Right ventricle myocardium inferior (tissue), 1 donor: Measurements from ENCODE around the gene TMEM184A. TPM values are rescaled to one million over a fixed set of nuclear protein-coding genes. Genes with fewer than 3 reads are reported as not detected.

ENCODE experiments used
- ATAC-seq: fragments of 200-7000 bp; cut with Tn5 transposase; one replicate; pipeline ENCODE4 v1.9.1; 2020; ENCODE audit warnings: mild to moderate bottlenecking, moderate library complexity
- DNase-seq: peaks from one replicate; pipeline ENCODE4 v3.0.0; 2021; ENCODE audit errors: missing footprints
- intact Hi-C: fragments of 100-400 bp; cut with DNase I; formaldehyde crosslinking; loops from one replicate; pipeline ENCODE4 v1.11.0; 2022
- total RNA-seq: library from RNA; stranded (reverse); fragmentation: NEBNext Ultra II Directional; extraction: Animal tissue kit (Norgen Biotek cat#: 25700); gene quantifications from one replicate; pipeline ENCODE4 v1.2.1, GENCODE V29; 2021
- donor health status: DM: no; HTN: yes; CAD: no; lungs with severe emphysema.

TMEM184A gene
- total RNA-seq, 1 donor from 2014 or later: 0.32 TPM

- ATAC-seq: peak; percentile 74
- intact Hi-C loops: no loop called here
- DNase-seq: peak; percentile 79
Measured at GRCh38 chr7:1558181-1558811, 2.3 kb upstream of the TMEM184A start.

GRCh38 chr7:1557771-1558170 is 1.8 kb upstream of the TMEM184A start:
- intact Hi-C loops: no loop called here
- no peak for ATAC-seq
- DNase-seq: no peak

GRCh38 chr7:1557006-1557405 is 1.0 kb upstream of the TMEM184A start:
- intact Hi-C loops: no loop called here
- ATAC-seq (no peak), DNase-seq (peak; percentile 53)

GRCh38 chr7:1555046-1555812 is 776 bp downstream of the TMEM184A start:
- DNase-seq (peak; percentile 47), ATAC-seq (no peak)
- intact Hi-C loops: no loop called here

- intact Hi-C loops: no loop called here
- peak; percentile 45 for DNase-seq
- ATAC-seq: no peak
Measured at GRCh38 chr7:1554333-1555045, 1.5 kb downstream of the TMEM184A start.

GRCh38 chr7:1553512-1554210 is 2.3 kb downstream of the TMEM184A start:
- intact Hi-C loops: no loop called here
- DNase-seq: peak; percentile 63
- ATAC-seq: no peak

GRCh38 chr7:1552200-1552599 is 3.8 kb downstream of the TMEM184A start:
- intact Hi-C loops: no loop called here
- no peak for ATAC-seq
- no peak for DNase-seq

GRCh38 chr7:1550846-1551155 is 5.2 kb downstream of the TMEM184A start:
- no peak for ATAC-seq
- peak; percentile 66 for DNase-seq
- intact Hi-C loops: no loop called here

- DNase-seq: peak; percentile 51
- intact Hi-C loops: no loop called here
- no peak for ATAC-seq
Measured at GRCh38 chr7:1550005-1550845, 5.8 kb downstream of the TMEM184A start.

- peak; percentile 20 for DNase-seq
- no peak for ATAC-seq
- intact Hi-C loops: no loop called here
Measured at GRCh38 chr7:1549357-1550004, 6.5 kb downstream of the TMEM184A start.

- intact Hi-C loops: no loop called here
- ATAC-seq (no peak), DNase-seq (no peak)
Measured at GRCh38 chr7:1548944-1549343, 7.1 kb downstream of the TMEM184A start.

- ATAC-seq (no peak), DNase-seq (no peak)
- intact Hi-C loops: no loop called here
Measured at GRCh38 chr7:1548438-1548831, 7.6 kb downstream of the TMEM184A start.

GRCh38 chr7:1547777-1548437 is 8.1 kb downstream of the TMEM184A start:
- intact Hi-C loops: no loop called here
- ATAC-seq (no peak), DNase-seq (no peak)

GRCh38 chr7:1546909-1547776 is 8.9 kb downstream of the TMEM184A start:
- ATAC-seq: no peak
- intact Hi-C loops: no loop called here
- no peak for DNase-seq

GRCh38 chr7:1546274-1546908 is 9.6 kb downstream of the TMEM184A start:
- intact Hi-C loops: no loop called here
- no peak for DNase-seq
- ATAC-seq: no peak
